Prostate gland (tissue), 2 donors: ENCODE data around the gene NEURL1B.

Experiments
- CTCF ChIP-seq, 4 experiments: fragments of 200-600 bp in 2 of 4; fragments of 450-650 bp in 2 of 4; sonication (generic) in 2 of 4; IDR thresholded peaks; 1 replicate in 3 of 4; 2 replicates in 1 of 4; pipeline ENCODE4 v1.5.1; 2016 to 2019; ENCODE audit warnings: antibody characterized with exemption in 4 of 4, mild to moderate bottlenecking in 2 of 4, moderate library complexity in 2 of 4
- POLR2AphosphoS5 ChIP-seq: sonication (generic); formaldehyde crosslinking; IDR thresholded peaks from one replicate; pipeline ENCODE4 v1.6.1; 2017; ENCODE audit warnings: antibody characterized with exemption

DNA sequence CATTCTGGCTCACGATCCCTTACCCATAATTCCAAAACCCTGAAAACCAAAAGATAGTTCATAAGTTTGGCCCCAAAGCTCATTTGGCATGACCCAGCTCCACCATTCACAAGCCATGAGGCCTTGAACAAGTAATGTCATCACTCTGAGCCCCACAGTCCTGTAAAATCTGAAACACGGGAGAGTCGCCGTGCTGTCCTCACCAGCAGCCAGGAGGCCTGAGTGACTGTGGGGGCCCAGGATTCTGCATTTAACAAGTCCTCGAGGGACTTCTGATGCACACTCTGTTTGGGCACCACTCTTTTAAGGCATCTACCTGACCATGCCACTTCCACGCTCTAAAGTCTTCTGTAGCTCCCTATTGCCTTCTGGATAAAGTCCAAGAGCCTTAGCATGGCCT, 89.2 kb downstream of the NEURL1B start:
- TF ChIP-seq CTCF (IDR thresholded peaks at IDR 0.05) (no peak), POLR2AphosphoS5 (no peak)
